Activated T-cell treated with anti-CD3 and anti-CD28 coated beads, Interleukin-2, amount 50 U/mL, for 4 hours (primary cell): ENCODE measurements around the gene ISG20. TPM values are rescaled to one million over a fixed set of nuclear protein-coding genes. Genes with fewer than 3 reads are reported as not detected.

Experiments
- ATAC-seq, 2 donors: fragments of 200-7000 bp; cut with Tn5 transposase; one replicate each; pipeline ENCODE4 v1.10.0; 2021
- DNase-seq: peaks from one replicate; pipeline ENCODE4 v3.0.0-alpha.2; 2020
- H3K27me3 Mint-ChIP-seq: one replicate; pipeline ENCODE4 v1.8.0; 2021; ENCODE audit warnings: low read depth, mixed read lengths
- H3K36me3 Mint-ChIP-seq: one replicate; pipeline ENCODE4 v1.8.0; 2022; ENCODE audit warnings: mixed read lengths; ENCODE audit not compliant: insufficient read depth
- H3K4me1 Mint-ChIP-seq: one replicate; pipeline ENCODE4 v1.8.0; 2021; ENCODE audit warnings: low read depth, mixed read lengths
- H3K4me3 Mint-ChIP-seq: one replicate; pipeline ENCODE4 v1.8.0; 2021; ENCODE audit warnings: mild to moderate bottlenecking, moderate library complexity, mixed read lengths
- H3K9me3 Mint-ChIP-seq: one replicate; pipeline ENCODE4 v1.8.0; 2021; ENCODE audit warnings: mixed read lengths
- total RNA-seq, 3 donors: library from RNA; stranded (reverse); gene quantifications; one replicate each; pipeline ENCODE4 v1.2.1, GENCODE V29; 2021

Gene ISG20
- total RNA-seq, 3 donors from 2014 or later = 26.8 to 37.8 (median 27.7) TPM

GRCh38 chr15:88613074-88613944, 25.5 kb upstream of the ISG20 start:
- Mint-ChIP-seq H3K4me1 (no peaks in the 10 kb centered on the region), H3K4me3 (no peak overlapping the region), H3K36me3 (peaks cover 4% of the 10 kb centered on the region), H3K27me3 (peaks cover 32% of the 10 kb centered on the region), H3K9me3 (no peaks in the 10 kb centered on the region)
- no peak for ATAC-seq
- DNase-seq = no peak

GRCh38 chr15:88615303-88616107, 23.3 kb upstream of the ISG20 start:
- Mint-ChIP-seq H3K27me3 (peaks cover 15% of the 10 kb centered on the region), H3K4me1 (no peaks in the 10 kb centered on the region), H3K4me3 (no peak overlapping the region), H3K36me3 (no peaks in the 10 kb centered on the region), H3K9me3 (no peaks in the 10 kb centered on the region)
- ATAC-seq = no peak
- DNase-seq = no peak

- Mint-ChIP-seq H3K36me3 (no peaks in the 10 kb centered on the region), H3K4me1 (peaks cover 2% of the 10 kb centered on the region), H3K27me3 (peaks cover 11% of the 10 kb centered on the region), H3K4me3 (no peak overlapping the region), H3K9me3 (no peaks in the 10 kb centered on the region)
- DNase-seq (no peak), ATAC-seq (no peak)
Measured at GRCh38 chr15:88616240-88616639, 22.6 kb upstream of the ISG20 start.

GRCh38 chr15:88617031-88617722, 21.6 kb upstream of the ISG20 start:
- Mint-ChIP-seq H3K27me3 (peaks cover 4% of the 10 kb centered on the region), H3K4me3 (no peak overlapping the region), H3K36me3 (peaks cover 2% of the 10 kb centered on the region), H3K4me1 (peaks cover 2% of the 10 kb centered on the region), H3K9me3 (no peaks in the 10 kb centered on the region)
- DNase-seq (no peak), ATAC-seq (no peak)

GRCh38 chr15:88617790-88618189, 21.0 kb upstream of the ISG20 start:
- Mint-ChIP-seq H3K9me3 (no peaks in the 10 kb centered on the region), H3K4me3 (no peak overlapping the region), H3K4me1 (peaks cover 9% of the 10 kb centered on the region), H3K27me3 (peaks cover 4% of the 10 kb centered on the region), H3K36me3 (peaks cover 8% of the 10 kb centered on the region)
- ATAC-seq = no peak
- DNase-seq = no peak

GRCh38 chr15:88618686-88619085, 20.1 kb upstream of the ISG20 start:
- peaks cover 9% of the 10 kb centered on the region for H3K36me3 Mint-ChIP-seq
- DNase-seq (no peak), ATAC-seq (no peak)
- H3K4me1 Mint-ChIP-seq = peaks cover 17% of the 10 kb centered on the region
- peaks cover 4% of the 10 kb centered on the region for H3K27me3 Mint-ChIP-seq
- H3K4me3 Mint-ChIP-seq = no peak overlapping the region
- no peaks in the 10 kb centered on the region for H3K9me3 Mint-ChIP-seq

GRCh38 chr15:88619796-88620195, 19.0 kb upstream of the ISG20 start:
- Mint-ChIP-seq H3K4me3 (peak overlapping the region; percentile 11), H3K4me1 (peaks cover 27% of the 10 kb centered on the region), H3K36me3 (peaks cover 14% of the 10 kb centered on the region), H3K27me3 (peaks cover 4% of the 10 kb centered on the region), H3K9me3 (no peaks in the 10 kb centered on the region)
- DNase-seq (no peak), ATAC-seq (no peak)

GRCh38 chr15:88620995-88621772, 17.6 kb upstream of the ISG20 start, which contains the start of gene AEN:
TSS of gene AEN (plus strand) at chr15:88621340. CDS start at chr15:88626210, 4,870 bp downstream.
- peak; percentile 88 to 91 for ATAC-seq
- peak within 1 kb of the TSS; percentile 97 for H3K4me3 Mint-ChIP-seq
- H3K4me1 Mint-ChIP-seq = peaks cover 38% of the 10 kb centered on the region

GRCh38 chr15:88621789-88622604, 16.8 kb upstream of the ISG20 start:
- H3K27me3 Mint-ChIP-seq = peaks cover 4% of the 10 kb centered on the region
- peak overlapping the region; percentile 97 for H3K4me3 Mint-ChIP-seq
- no peaks in the 10 kb centered on the region for H3K9me3 Mint-ChIP-seq
- H3K36me3 Mint-ChIP-seq = peaks cover 20% of the 10 kb centered on the region
- H3K4me1 Mint-ChIP-seq = peaks cover 46% of the 10 kb centered on the region
- no peak for DNase-seq
- ATAC-seq = peak; percentile 36

More at GRCh38 chr15:88620995-88621772, 17.6 kb upstream of the ISG20 start, which contains the start of gene AEN:
- Mint-ChIP-seq H3K27me3 (peaks cover 4% of the 10 kb centered on the region), H3K36me3 (peaks cover 20% of the 10 kb centered on the region), H3K9me3 (no peaks in the 10 kb centered on the region)
- peak; percentile 93 for DNase-seq

- ATAC-seq (peak in 1 of 2 donors; percentile 2), DNase-seq (no peak)
- Mint-ChIP-seq H3K4me1 (peaks cover 52% of the 10 kb centered on the region), H3K36me3 (peaks cover 25% of the 10 kb centered on the region), H3K9me3 (no peaks in the 10 kb centered on the region), H3K27me3 (peaks cover 4% of the 10 kb centered on the region), H3K4me3 (peak overlapping the region; percentile 97)
Measured at GRCh38 chr15:88622605-88622975, 16.2 kb upstream of the ISG20 start.

GRCh38 chr15:88623061-88623460, 15.8 kb upstream of the ISG20 start:
- peak; percentile 56 for DNase-seq
- peak overlapping the region; percentile 97 for H3K4me3 Mint-ChIP-seq
- ATAC-seq = peak; percentile 60 to 64
- H3K4me1 Mint-ChIP-seq = peaks cover 57% of the 10 kb centered on the region
- H3K9me3 Mint-ChIP-seq = no peaks in the 10 kb centered on the region
- peaks cover 4% of the 10 kb centered on the region for H3K27me3 Mint-ChIP-seq
- peaks cover 29% of the 10 kb centered on the region for H3K36me3 Mint-ChIP-seq

- Mint-ChIP-seq H3K4me3 (peak overlapping the region; percentile 97), H3K27me3 (peaks cover 4% of the 10 kb centered on the region), H3K9me3 (no peaks in the 10 kb centered on the region), H3K4me1 (peaks cover 63% of the 10 kb centered on the region), H3K36me3 (peaks cover 34% of the 10 kb centered on the region)
- ATAC-seq (no peak), DNase-seq (no peak)
Measured at GRCh38 chr15:88623632-88624031, 15.2 kb upstream of the ISG20 start.
